Measurements from ENCODE around the gene WDR64.

DNA sequence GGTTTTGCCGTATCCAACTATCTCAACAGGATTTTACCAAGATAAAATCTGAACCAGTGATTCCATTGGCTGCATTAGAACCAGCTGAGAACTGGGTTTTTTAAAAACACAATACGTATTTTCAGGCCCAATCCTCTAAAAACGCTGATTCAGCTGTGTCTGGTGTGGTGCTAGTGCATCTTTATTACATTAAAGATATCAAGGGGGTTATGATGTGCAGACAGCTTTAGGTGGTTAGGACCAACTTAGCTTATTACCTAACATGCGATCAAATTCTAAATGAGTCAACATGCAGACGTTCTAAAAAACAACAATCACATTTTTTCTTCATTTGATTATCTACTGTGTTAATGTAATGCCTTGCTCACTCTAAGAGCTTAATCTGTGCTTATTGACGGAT, 163.9 kb downstream of the WDR64 start:
- TF ChIP-seq CTCF (optimal IDR thresholded peaks at IDR 0.05 in 1 of 3, IDR thresholded peaks at IDR 0.05 in 1 of 3, conservative IDR thresholded peaks at IDR 0.05 in 1 of 3; ENCODE audit: extremely low read depth in 1 of 3, insufficient read depth in 2 of 3, low read length in 3 of 3): no peak
- no peak for TF ChIP-seq EZH2 (IDR thresholded peaks at IDR 0.05; ENCODE audit: low read length)
